Central memory CD4-positive, alpha-beta T cell (primary cell): ENCODE results near the gene MT1HL1.
"Not testable (repeated sequence)": the region's sequence is repeated elsewhere in the genome, so short reads cannot be mapped to it uniquely, and the experiment has no call there.

Experiments used
- DNase-seq: peaks from one replicate; pipeline ENCODE4 v3.0.0; 2022

Gene MT1HL1

DNA sequence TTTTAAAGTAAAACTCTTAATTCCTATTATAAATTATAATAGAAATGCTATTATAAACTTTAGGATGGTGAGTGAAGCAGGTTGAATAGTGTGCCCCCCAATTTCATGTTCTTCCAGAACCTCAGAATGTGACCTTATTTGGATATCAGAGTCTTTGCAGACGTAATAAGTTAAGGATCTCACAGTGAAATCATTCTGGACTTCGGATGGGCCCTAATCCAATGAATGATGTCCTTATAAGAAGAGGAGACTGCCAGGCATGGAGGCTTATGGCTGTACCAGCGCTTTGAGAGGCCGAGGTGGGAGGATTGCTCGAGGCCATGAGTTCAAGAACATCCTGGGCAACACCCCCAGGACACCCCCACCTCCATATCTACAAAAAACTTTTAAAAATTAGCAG, 9.4 kb upstream of the MT1HL1 start:
- DNase-seq = no peak

DNA sequence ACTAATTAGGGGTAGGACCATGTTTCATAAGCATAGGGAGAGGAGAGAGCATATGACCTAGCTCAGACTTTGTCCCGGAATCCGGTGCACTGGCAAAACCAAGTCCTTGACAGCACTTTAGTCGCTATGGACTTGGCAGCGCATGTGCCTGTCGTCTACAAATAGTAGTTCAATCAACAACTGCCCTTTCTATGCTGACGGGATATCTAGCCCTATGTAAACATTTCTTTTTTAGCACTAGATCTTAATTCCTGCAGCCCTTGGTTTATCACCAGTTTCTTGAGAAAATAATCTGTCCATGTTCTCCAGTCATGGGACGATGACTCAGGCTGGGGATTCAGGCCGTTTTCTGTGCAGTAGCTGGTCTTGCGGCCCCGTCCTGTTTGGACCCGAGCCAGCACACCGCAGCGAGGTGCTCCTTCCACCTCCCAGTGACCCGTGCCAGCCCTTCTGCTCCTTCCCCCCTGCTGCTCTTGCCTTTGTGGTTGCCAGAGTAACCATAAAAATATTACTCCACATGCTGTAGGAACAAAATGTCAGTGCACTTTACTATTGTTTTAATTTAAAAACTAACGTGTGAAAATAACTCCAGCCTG, 8.6 kb upstream of the MT1HL1 start:
- no peak for DNase-seq

DNA sequence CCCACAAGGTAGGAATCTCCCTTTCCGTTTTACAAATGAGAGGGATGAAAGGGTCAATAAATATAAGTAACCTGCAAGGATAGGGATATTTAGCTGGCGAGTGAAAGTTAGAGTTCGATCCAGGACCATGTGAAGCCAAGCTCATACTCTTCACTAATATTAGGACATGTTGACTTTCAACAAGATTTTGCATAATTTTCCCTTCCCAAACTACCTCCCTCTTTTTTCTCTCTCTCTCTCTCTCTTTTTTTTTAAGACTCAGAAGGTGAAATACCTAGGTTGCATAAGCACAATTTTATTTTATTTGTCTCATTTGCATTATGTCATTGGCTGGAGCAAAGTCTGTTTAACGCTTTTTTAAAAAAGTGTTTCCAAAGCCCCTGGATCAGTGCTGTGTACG, 8.1 kb upstream of the MT1HL1 start:
- DNase-seq = no peak

DNA sequence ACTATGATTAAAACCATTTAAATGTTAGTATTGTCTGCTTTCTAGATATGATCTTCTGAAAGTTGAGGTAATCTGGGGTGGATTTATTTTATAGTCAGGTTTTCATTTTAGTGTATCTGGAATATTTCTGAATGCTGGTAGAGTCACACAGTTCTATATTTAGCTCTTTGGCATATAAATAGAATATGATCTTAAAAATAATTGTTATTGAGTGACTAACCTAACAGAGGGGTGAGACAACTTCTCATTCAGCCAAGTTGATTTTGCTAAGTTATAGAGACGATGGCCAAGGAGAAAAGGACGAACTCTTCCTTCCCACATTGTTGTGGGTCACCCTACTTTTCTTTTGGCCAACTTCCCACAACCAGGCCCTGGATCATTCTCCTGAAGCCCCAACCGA, 7.2 kb upstream of the MT1HL1 start:
- no peak for DNase-seq

DNA sequence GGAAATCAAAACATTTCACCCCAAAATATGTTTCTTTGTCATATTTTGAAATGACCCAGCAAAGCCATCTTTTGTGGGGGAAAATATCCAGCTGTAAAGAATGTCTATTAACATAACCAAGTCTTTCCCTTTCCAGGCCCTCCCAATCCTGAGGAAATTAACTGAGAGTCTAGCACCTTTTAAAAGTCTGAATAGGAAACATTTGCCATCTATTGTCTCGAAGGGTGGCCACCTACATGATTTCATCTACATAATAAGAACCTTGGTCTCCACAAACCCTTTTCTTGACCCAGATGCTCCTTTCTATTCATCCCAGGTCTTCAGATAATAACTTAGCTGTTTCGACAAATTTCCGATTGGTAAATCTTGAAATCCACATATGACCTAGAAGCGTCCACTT, 5.4 kb upstream of the MT1HL1 start:
- DNase-seq = no peak

DNA sequence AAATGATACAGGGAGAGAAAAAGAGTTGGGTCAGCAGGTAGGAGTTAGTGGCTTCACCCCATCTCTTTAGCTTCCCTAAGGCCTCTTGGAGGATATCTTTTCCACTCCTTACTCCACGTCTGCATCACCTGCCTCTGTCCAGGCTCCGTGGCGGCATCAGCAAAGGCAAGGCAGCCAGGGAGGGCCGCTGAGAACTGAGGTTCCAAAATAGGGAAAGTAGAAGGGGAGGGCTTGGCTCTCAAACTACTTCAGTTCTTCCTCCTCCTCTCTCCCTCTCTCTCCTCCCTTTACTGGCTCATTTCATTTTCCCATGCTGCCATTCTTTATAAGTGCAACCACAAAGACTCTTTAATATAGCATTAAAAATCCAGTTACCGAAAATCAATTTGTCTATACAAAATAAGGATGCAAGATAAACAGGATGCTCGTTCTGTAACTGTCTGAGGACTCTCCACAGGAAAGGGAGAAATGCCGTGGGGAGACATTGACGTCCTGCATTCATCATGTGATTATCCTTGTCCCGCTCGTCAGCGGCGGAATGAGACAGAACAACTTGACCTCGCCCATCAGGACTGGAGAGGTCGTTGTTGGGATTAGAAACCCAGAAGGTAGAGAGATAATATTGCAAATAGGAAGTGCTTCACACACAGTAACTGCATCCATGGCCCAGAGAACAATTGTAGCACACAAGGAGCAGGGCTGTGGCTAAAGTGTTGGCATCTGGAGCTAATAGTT, 3.1 kb upstream of the MT1HL1 start:
- no peak for DNase-seq

DNA sequence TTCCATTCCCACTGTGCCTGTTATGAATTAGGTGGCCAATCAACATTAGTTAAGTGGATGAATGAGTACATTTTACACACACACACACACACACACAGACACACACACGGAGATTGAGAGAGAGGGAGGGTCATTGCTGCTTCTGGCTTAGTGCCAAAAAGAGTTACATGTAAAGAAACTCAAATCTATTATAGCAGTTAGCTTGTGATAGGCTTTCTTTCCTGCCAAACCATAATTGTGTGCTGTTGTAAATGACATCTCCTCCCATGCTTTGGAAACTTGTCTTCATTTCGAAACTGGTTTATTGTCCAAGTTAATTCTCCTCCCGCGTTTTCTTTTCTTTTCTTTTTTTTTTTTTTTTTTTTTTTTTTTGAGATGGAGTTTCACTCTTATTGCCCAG, 1.4 kb upstream of the MT1HL1 start:
- no peak for DNase-seq

DNA sequence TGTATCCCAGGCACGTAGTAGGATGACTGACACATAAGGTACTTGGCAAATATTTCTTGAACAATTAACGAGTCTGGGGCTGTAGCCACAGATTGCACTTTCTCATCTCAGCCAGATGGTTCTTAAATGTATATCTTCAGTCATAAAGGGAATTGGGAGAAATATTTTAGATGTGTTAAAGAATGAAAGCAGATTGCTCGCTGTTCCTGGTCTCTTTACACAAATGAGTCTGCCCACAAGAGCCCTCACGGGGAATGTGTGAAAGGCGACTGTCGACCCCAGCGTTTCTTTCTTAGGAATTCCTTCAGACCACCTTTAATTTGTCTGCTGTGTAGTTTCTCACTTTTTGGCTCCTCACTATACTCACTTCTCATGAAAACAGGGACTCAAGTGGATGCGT, 725 bp downstream of the MT1HL1 start:
- DNase-seq = no peak

DNA sequence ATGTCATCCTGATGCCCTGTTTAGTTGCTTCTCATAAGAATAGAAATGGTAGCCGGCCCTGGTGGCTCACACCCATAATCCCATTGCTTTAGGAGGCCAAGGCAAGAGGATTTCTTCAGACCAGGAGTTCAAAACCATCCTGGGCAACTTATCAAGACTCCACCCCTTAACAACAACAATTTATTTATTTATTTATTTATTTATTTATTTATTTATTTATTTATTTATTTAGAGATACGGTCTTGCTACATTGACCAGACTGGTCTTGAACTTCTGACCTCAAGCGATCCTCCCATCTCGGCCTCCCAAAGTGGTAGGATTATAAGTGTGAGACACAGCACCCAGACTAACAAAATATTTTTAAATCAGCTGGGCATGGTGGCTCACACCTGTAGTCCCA, 4.0 kb downstream of the MT1HL1 start:
- no peak for DNase-seq

DNA sequence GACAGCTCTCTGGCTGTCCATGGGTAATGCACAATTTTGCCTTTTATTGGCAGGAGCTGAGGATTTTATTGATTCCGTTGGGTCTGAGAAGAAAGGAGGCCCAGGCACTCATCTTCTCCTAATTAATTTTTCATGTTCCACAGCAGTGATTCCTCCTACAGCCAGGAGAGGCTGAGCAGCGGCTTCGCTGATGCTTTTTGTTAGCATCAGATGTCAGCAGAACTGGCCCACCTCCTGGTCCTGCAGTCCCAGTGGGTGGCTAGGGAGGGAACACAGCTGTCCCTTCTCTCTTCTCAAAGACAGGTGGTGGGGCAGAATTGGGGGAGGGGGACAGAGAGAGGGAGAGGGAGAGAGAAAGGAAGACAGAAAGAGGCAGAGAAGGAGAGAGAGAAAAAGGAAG, 5.7 kb downstream of the MT1HL1 start:
- DNase-seq = no peak

DNA sequence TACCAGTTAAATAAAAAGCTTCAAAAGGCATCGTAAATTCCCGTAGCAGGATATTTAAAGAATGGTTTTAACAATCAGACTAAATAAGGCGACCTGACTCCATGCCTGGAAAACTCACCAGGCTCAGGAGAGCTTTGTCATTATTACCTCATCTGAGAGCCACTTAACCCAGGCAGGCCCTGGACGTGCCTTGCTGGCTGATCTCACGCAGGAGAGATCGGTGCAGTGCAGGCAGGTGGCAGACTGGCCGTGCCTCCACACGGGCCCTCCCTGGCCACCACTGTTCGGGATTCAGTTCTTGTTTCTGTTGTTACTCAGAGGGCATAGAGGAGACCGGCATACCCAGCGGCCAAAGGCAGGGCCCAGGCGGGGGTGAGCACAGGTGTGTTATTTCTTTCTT, 6.4 kb downstream of the MT1HL1 start:
- DNase-seq = no peak

DNA sequence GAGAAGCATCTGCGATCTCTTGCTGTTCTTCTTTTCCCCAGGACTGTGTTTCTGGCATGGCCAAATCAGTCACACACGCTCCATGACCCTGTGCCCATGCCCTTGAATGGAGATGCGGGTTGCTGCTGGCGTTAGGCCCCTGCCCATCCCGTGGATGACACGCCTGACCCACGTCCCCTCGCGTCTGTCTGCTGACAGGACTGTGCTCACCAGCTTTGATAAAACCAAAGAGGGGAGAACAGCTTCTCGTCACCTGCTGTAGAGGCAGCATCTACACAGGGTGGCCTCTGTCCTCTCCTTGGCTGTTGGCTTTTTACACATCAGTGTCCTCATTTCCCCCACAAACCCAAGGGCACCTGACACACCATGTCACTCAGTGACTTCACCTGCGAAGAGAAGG, 6.9 kb downstream of the MT1HL1 start:
- DNase-seq = no peak

DNA sequence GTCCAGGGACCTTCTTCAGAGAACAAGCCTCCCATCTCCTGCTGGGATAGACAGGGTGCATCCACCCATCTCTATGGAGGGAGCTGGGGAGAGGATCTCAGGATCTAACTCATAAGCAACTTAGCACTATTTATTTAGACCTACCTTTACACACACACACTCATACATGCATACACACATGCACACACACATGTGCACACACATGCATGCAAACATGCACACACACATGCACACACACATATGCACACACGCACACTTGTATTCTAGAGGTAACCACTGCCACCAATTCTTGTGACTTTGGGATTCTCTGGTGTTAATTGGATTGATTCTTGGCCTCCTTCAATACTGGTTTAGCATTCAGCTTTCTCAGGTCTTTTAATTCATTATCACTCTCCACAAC, 9.8 kb downstream of the MT1HL1 start:
- DNase-seq = no peak

DNA sequence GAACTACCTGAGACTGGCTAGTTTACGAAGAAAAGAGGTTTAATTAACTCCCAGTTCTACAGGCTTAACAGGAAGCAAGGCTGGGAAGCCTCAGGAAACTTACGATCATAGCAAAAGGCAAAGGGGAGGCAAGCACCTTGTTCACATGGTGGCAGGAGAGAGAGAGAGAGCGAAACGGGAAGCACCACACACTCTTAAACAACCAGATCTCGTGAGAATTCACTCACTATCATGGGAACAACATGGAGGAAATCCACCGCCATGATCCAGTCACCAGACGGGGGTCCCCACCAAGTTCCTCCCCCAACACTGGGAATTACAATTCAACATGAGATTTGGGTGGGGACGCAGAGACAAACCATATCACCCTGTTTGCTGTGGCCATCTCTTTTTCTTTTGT, 11.8 kb downstream of the MT1HL1 start:
- DNase-seq = no peak

DNA sequence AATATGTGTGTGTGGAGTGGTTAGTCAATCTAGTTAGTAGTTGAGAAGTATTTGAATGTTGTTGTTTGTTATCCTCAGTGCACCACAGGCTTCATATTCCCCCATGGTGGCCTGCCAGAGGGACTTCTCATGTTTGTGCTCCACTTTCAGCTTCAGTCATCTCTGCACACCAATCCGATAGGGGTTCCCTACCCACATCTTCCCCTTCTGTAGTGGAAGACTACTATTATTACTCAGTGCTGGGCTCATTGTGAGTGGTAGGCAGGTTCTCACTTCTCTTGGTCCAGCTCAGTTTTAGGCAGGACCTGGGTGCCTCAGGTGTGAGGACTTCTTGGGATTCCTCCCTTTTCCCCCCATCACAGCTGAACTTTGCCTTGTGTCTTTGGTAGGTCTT, 14.2 kb downstream of the MT1HL1 start:
- no peak for DNase-seq

DNA sequence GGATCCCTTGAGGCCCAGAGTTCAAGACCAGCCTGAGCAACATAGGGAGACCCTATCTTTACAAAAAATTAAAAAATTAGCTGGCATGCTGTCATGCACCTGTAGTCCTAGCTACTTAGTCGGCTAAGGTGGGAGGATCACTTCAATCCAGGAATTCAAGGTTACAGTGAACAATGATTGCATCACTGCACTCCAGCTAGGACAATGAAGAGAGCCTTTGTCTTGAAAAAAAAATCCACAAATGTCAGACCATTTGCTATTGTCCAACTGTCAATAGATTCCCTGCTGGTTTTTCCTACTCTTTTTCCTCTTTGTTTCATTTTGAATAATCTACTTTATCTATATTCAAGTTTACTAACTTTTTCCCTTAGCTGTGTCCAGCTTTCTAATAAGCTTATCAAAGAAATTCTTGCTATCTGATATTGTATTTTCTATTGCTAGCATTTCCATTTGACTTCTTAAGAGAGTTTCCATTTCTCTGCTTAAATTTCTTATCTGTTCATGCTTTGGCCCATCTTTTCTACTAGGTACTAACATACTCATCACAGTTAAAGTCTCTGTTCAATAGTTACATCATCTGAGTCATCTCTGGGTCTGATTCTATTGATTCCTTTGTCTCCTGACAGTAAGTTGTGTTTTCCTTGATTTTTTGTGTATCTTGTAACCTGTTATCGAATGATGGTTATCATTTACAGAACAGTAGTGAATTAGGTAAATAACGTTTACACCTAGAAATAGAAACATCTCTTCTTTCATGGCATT, 14.8 kb downstream of the MT1HL1 start:
- no peak for DNase-seq

DNA sequence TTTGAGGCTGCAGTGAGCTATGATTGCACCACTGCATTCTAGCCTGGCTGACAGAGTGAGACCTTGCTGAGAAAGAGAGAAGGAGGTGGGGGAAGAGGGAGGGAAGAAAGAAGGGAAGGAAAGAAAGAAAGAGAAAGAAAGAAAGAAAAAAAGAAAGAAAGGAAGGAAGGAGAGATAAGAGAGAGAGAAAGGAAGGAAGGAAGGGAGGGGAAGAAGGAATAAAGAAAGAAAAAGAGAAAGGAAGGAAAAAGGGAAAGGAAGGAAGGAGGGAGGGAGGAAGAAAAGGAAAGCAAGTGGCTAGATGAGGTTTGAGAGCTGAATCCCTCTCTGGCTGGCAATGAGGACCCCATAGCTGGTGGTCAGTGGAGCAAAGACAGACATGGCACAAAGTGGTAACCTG, 20.4 kb downstream of the MT1HL1 start:
- DNase-seq = no peak

DNA sequence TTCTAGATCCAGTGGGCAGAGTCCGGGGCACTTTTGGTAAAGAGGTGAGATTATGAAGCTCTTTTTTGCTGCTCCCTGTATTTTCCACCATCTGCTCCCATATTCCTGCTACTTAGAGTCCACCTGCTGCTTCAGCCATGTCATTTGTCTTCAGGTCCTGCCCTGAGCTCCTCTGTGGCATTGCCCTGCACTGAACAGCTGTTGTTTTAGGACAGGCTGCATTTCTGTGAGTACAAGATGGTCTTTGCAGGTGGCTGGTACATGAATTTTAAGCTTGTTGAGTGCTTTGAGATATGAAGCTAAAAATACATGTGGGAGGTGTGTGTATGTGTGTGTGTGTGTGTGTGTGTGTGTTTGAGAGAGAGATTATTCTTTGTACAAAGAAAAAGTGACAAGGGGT, 21.9 kb downstream of the MT1HL1 start:
- no peak for DNase-seq

DNA sequence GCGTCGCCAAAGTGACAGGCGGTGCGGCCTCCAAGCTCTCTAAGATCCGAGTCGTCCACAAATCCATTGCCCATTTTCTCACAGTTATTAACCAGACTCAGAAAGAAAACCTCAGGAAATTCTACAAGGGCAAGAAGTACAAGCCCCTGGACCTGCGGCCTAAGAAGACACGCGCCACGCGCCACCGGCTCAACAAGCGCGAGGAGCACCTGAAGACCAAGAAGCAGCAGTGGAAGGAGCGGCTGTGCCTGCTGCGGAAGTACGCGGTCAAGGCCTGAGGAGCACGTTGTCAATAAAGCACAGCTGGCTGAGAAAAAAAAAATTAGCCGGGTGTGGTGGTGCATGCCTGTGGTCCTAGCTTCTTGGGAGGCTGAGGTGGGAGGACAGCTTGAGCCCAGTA, 22.8 kb downstream of the MT1HL1 start:
- not testable (repeated sequence) for DNase-seq

DNA sequence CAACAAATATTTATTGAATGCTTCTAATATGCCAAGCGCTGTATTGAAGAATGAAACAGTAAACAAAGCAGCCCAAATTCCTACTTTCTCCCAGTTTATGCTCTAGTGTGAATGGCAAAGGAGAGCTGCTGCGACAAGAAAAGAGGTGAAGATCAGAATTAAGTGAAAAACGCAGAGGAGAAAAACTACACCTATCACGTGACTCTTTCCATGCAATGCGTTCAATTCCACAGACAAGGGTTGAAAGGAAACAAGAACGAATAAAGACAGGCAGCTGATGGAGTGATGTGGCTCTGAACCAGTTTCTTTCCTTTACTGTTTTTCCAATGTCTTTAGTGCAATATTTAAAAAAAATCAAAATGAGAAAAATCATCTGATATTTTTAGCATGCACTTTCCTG, 23.6 kb downstream of the MT1HL1 start:
- no peak for DNase-seq

DNA sequence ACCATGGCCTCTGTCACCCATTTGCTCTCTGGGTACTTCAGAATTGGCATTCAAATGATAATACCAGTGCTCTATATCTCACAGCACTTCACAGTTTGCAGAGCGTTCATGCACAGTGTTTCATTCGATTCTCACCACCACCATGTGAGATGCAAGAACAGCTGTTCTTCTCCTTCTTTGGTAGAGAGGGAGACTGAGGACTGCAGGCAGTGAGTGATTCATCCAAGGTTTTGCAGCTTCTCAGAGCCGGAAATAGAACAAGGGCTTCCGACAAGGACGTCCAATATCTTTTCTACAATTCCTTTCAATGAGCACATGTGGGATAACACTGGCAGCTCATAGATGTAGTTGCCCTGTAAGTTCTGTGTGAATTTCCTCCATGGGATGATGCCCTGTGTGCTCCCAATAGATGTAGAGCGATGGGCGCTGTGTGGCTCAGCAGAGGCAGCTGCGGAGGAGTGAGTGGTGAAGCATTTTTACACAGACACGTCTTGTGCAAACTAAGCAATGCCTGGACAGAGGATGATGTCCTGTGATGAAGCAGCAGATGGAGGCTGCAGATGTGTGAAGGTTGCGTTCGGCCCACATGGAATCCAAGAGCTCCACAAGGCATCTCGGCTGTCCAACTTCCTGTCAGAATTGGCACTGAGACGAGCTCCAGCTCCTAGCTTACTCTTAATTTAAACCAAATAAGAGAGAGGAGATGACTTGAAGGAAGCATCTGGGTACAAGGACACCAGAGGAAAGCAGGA, 24.9 kb downstream of the MT1HL1 start:
- DNase-seq = no peak

DNA sequence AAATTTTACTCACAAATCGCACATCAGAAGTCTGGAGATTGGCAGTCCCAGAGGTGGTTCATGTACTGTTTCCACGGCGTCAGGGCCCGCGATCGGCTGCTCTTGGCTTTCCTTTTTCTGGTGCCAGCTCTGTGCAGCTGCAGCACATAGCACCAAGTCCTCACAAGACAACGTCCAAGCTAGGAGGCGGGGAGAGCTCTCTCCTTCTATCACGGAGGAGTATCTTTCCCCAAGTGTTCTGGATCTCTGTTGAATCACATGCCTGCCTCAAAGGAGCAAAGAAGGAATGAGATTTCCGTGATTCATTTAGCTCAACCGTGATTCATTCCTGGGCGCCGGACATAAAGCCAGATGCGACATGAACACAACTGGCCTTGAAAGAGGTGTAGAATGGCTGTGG, 25.5 kb downstream of the MT1HL1 start:
- DNase-seq = no peak

DNA sequence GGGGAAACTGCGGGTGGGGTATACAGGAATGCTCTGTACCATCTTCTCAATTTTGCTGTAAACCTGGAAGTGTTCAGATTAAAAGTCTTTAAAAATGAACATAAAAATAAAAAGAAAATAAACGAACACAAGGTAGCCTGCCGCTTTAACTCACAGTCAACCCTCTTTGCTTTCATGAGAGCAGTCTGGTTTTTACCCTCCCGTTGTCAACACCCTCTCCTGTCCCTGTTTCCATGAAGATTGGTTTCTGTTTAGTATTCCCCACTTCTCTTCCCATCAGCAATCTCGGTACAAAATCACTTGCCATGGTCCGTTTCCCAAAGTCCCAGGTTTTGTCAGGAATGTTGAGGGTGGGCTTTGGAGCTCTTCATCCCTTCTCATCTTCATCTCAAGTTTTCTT, 28.8 kb downstream of the MT1HL1 start:
- DNase-seq = no peak

DNA sequence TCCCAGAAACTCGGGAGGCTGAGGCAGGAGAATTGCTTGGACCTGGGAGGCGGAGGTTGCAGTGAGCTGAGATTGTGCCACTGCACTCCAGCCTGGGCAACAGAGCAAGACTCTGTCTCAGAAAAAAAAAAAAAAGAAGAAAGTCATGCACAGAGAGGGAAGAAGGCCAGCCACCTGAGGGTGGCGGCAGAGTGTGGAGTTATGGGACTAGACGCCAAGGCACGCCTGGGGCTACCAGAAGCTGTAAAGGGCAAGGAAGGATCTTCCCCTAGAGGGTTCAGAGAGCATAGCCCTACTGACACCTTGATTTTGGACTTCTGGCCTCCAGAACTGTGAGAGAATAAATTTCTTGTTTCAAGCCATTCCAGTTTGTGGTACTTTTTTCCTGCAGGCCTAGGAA, 30.2 kb downstream of the MT1HL1 start:
- DNase-seq = not testable (repeated sequence)
